Large intestine (tissue), 3 donors: Measurements from ENCODE around the gene SERTAD2. TPM values are rescaled to one million over a fixed set of nuclear protein-coding genes. Genes with fewer than 3 reads are reported as not detected.

ENCODE experiments used
- DNase-seq, 2 donors: peaks; one replicate each; pipeline versions ENCODE4 v3.0.0 to v3.0.0-alpha.2; 2013
- H3K27ac ChIP-seq: one replicate; pipeline ENCODE4 v1.5.1; 2013; ENCODE audit warnings: low read length
- H3K27me3 ChIP-seq: 2 replicates; pipeline ENCODE4 v1.6.1; 2013; ENCODE audit warnings: low read length; ENCODE audit not compliant: control insufficient read depth, insufficient read depth
- H3K36me3 ChIP-seq: 2 replicates; pipeline ENCODE4 v1.6.1; 2013; ENCODE audit warnings: low read length; ENCODE audit not compliant: control insufficient read depth, insufficient read depth
- H3K4me1 ChIP-seq: one replicate; pipeline ENCODE4 v1.6.1; 2013; ENCODE audit warnings: low read length; ENCODE audit not compliant: control insufficient read depth, insufficient read depth
- H3K4me3 ChIP-seq: one replicate; pipeline ENCODE4 v1.5.1; 2013; ENCODE audit warnings: low read length
- H3K9me3 ChIP-seq: one replicate; pipeline ENCODE4 v1.6.1; 2013; ENCODE audit warnings: mild to moderate bottlenecking, low read depth, low read length, moderate library complexity; ENCODE audit not compliant: control insufficient read depth
- WGBS: methylation state at CpG from one replicate; pipeline ENCODE4 v1.1.5; 2013; ENCODE audit warnings: low lambda C conversion rate; ENCODE audit not compliant: insufficient coverage; 5-methylcytosine and 5-hydroxymethylcytosine counted together
- polyA plus RNA-seq: library from polyadenylated mRNA; unstranded; fragments of 120-200 nt; gene quantifications from one replicate; pipeline ENCODE4 v1.2.1, GENCODE V29; 2013

Gene SERTAD2
- polyA plus RNA-seq, 1 donor, result 19.7 TPM

- Histone ChIP-seq H3K27ac (no peak overlapping the region), H3K4me1 (peaks cover 24% of the 10 kb centered on the region), H3K27me3 (no peaks in the 10 kb centered on the region), H3K36me3 (peaks cover 3% of the 10 kb centered on the region), H3K4me3 (no peak overlapping the region), H3K9me3 (no peaks in the 10 kb centered on the region)
- 100% methylated on average over 3 of the region's 6 CpGs for WGBS
- no peak for DNase-seq
These were observed 55.5 kb downstream of the SERTAD2 start for GRCh38 chr2:64598226-64598625.

GRCh38 chr2:64595397-64596176, 58.1 kb downstream of the SERTAD2 start:
- H3K4me1 ChIP-seq, result peaks cover 9% of the 10 kb centered on the region
- DNase-seq, result peak in 1 of 2 donors; percentile 40
- peaks cover 15% of the 10 kb centered on the region for H3K36me3 ChIP-seq
- H3K4me3 ChIP-seq, result no peak overlapping the region
- H3K27ac ChIP-seq, result no peak overlapping the region
- no peaks in the 10 kb centered on the region for H3K27me3 ChIP-seq
- no peaks in the 10 kb centered on the region for H3K9me3 ChIP-seq
- WGBS, result no CpG with 5 or more reads among the region's 4 CpGs

GRCh38 chr2:64594226-64594989, 59.3 kb downstream of the SERTAD2 start:
- 93% methylated on average over 3 of the region's 7 CpGs for WGBS
- Histone ChIP-seq H3K27ac (no peak overlapping the region), H3K27me3 (no peaks in the 10 kb centered on the region), H3K36me3 (peaks cover 19% of the 10 kb centered on the region), H3K4me1 (peaks cover under 1% of the 10 kb centered on the region), H3K4me3 (no peak overlapping the region), H3K9me3 (no peaks in the 10 kb centered on the region)
- DNase-seq, result no peak

- H3K27ac ChIP-seq, result no peak overlapping the region
- peaks cover 24% of the 10 kb centered on the region for H3K36me3 ChIP-seq
- WGBS, result 92% methylated on average over 2 of the region's 4 CpGs
- H3K9me3 ChIP-seq, result no peaks in the 10 kb centered on the region
- no peaks in the 10 kb centered on the region for H3K27me3 ChIP-seq
- peak in 1 of 2 donors; percentile 37 for DNase-seq
- H3K4me3 ChIP-seq, result no peak overlapping the region
- H3K4me1 ChIP-seq, result no peaks in the 10 kb centered on the region
These were observed 60.6 kb downstream of the SERTAD2 start for GRCh38 chr2:64593035-64593655.

- H3K4me3 ChIP-seq, result no peak overlapping the region
- H3K4me1 ChIP-seq, result no peaks in the 10 kb centered on the region
- DNase-seq, result no peak
- H3K27ac ChIP-seq, result no peak overlapping the region
- no peaks in the 10 kb centered on the region for H3K27me3 ChIP-seq
- 100% methylated on average over 1 of the region's 4 CpGs for WGBS
- peaks cover 24% of the 10 kb centered on the region for H3K36me3 ChIP-seq
- no peaks in the 10 kb centered on the region for H3K9me3 ChIP-seq
These were observed 62.5 kb downstream of the SERTAD2 start for GRCh38 chr2:64591188-64591587.

- DNase-seq, result no peak
- Histone ChIP-seq H3K4me3 (no peak overlapping the region), H3K27me3 (no peaks in the 10 kb centered on the region), H3K4me1 (no peaks in the 10 kb centered on the region), H3K27ac (no peak overlapping the region), H3K9me3 (no peaks in the 10 kb centered on the region), H3K36me3 (peaks cover 29% of the 10 kb centered on the region)
These were observed 66.2 kb downstream of the SERTAD2 start for GRCh38 chr2:64587561-64587960.

GRCh38 chr2:64586883-64587481, 66.7 kb downstream of the SERTAD2 start:
- Histone ChIP-seq H3K9me3 (no peaks in the 10 kb centered on the region), H3K27me3 (no peaks in the 10 kb centered on the region), H3K36me3 (peaks cover 29% of the 10 kb centered on the region), H3K4me1 (no peaks in the 10 kb centered on the region), H3K27ac (no peak overlapping the region), H3K4me3 (no peak overlapping the region)
- WGBS, result 100% methylated on average over 2 of the region's 6 CpGs
- DNase-seq, result peak in 1 of 2 donors; percentile 33

GRCh38 chr2:64586054-64586453, 67.7 kb downstream of the SERTAD2 start:
- Histone ChIP-seq H3K27ac (no peak overlapping the region), H3K27me3 (no peaks in the 10 kb centered on the region), H3K36me3 (peaks cover 27% of the 10 kb centered on the region), H3K4me1 (no peaks in the 10 kb centered on the region), H3K4me3 (no peak overlapping the region), H3K9me3 (no peaks in the 10 kb centered on the region)
- no peak for DNase-seq
- WGBS, result 100% methylated on average over 2 of the region's 4 CpGs

- Histone ChIP-seq H3K4me1 (no peaks in the 10 kb centered on the region), H3K9me3 (no peaks in the 10 kb centered on the region), H3K4me3 (no peak overlapping the region), H3K27ac (no peak overlapping the region), H3K36me3 (peaks cover 27% of the 10 kb centered on the region), H3K27me3 (no peaks in the 10 kb centered on the region)
- WGBS, result 100% methylated on average over 4 of the region's 5 CpGs
- no peak for DNase-seq
These were observed 70.9 kb downstream of the SERTAD2 start for GRCh38 chr2:64582774-64583340.
